Panc1 (cell line): Measurements from ENCODE around the gene HYAL1. TPM values are rescaled to one million over a fixed set of nuclear protein-coding genes. Genes with fewer than 3 reads are reported as not detected.

Source experiments
- ATAC-seq: fragments of 200-7000 bp; cut with Tn5 transposase; 2 replicates; pipeline ENCODE4 v1.9.1; 2020; ENCODE audit warnings: mild to moderate bottlenecking, moderate library complexity
- BruUV-seq: library from RNA; stranded (reverse); fragments of 400-500 nt; replicated peaks from 2 replicates; lab custom pipeline; 2021; lab: Mats Ljungman, UMichigan
- CTCF ChIA-PET: fragments of 300-600 bp; sonication (Branson Sonifier 250); formaldehyde crosslinking; loops from one replicate; lab custom pipeline; 2022; ENCODE audit warnings: antibody characterized with exemption; lab: Charles Lee
- POLR2A ChIA-PET: fragments of 300-600 bp; sonication (Branson Sonifier 250); formaldehyde crosslinking; loops from one replicate; lab custom pipeline; 2022; ENCODE audit warnings: antibody characterized with exemption; lab: Charles Lee
- DNase-seq: peaks from one replicate; pipeline ENCODE4 v3.0.0-alpha.2; 2010; ENCODE audit warnings: low read depth, low spot score
- H3K27ac ChIP-seq: 2 replicates; pipeline ENCODE4 v1.5.1; 2011; ENCODE audit warnings: mild to moderate bottlenecking, low read length, inconsistent platforms
- H3K27me3 ChIP-seq: fragments of 200-500 bp; sonication (Bioruptor generic); 2 replicates; pipeline ENCODE4 v1.6.0; 2014; ENCODE audit warnings: low read length, inconsistent platforms; ENCODE audit not compliant: control insufficient read depth, insufficient read depth
- H3K36me3 ChIP-seq: fragments of 200-500 bp; sonication (Bioruptor generic); 2 replicates; pipeline ENCODE4 v1.5.1; 2014; ENCODE audit warnings: inconsistent platforms, mild to moderate bottlenecking, low read length, moderate library complexity; ENCODE audit not compliant: control insufficient read depth, insufficient read depth
- H3K4me1 ChIP-seq: 2 replicates; pipeline ENCODE4 v1.5.1; 2011; ENCODE audit warnings: inconsistent platforms, mild to moderate bottlenecking, low read length, moderate library complexity; ENCODE audit not compliant: control insufficient read depth, insufficient read depth
- H3K4me3 ChIP-seq, 2 experiments: 2 replicates each; pipeline ENCODE4 v1.5.1; 2011 to 2012; ENCODE audit warnings: low read depth in 2 of 2, low read length in 2 of 2, mild to moderate bottlenecking in 2 of 2, inconsistent platforms in 1 of 2, moderate library complexity in 1 of 2
- H3K9me3 ChIP-seq: fragments of 200-500 bp; sonication (Bioruptor generic); 2 replicates; pipeline ENCODE4 v1.5.1; 2014; ENCODE audit warnings: low read depth, mild to moderate bottlenecking, inconsistent platforms, low read length, moderate library complexity; ENCODE audit not compliant: control insufficient read depth, insufficient read depth
- CTCF ChIP-seq: fragments of 450-650 bp; IDR thresholded peaks from 2 replicates; pipeline ENCODE4 v1.5.1; 2017; ENCODE audit warnings: mild to moderate bottlenecking
- POLR2AphosphoS5 ChIP-seq: IDR thresholded peaks from 2 replicates; pipeline ENCODE4 v1.6.1; 2012; ENCODE audit warnings: mild to moderate bottlenecking, low read depth, low read length, moderate library complexity
- REST ChIP-seq, 2 experiments: IDR thresholded peaks; 2 replicates each; pipeline ENCODE4 v1.6.1; 2011 to 2012; ENCODE audit warnings: low read depth in 2 of 2, control low read depth in 1 of 2, low read length in 1 of 2, mild to moderate bottlenecking in 1 of 2, moderate library complexity in 1 of 2; ENCODE audit not compliant: insufficient read depth in 1 of 2
- SIN3A ChIP-seq: IDR thresholded peaks from 2 replicates; pipeline ENCODE4 v1.6.1; 2012; ENCODE audit warnings: low read depth, mild to moderate bottlenecking, low read length, moderate library complexity, borderline replicate concordance; ENCODE audit not compliant: insufficient read depth
- TCF7L2 ChIP-seq: IDR thresholded peaks from 2 replicates; pipeline ENCODE4 v1.6.1; 2011; ENCODE audit warnings: mild to moderate bottlenecking, low read depth, low read length, inconsistent platforms
- in situ Hi-C: cut with HindIII; loops from 2 replicates; pipeline ENCODE4 v1.10.0; 2016; ENCODE audit warnings: low sequenced_read_pairs, low pct_unique_long_range_greater_than_20kb
- intact Hi-C: fragments of 100-400 bp; cut with micrococcal nuclease; formaldehyde crosslinking; loops from one replicate; pipeline ENCODE4 v1.10.0; 2022; ENCODE audit not compliant: unreplicated experiment
- total RNA-seq: library from RNA; stranded (reverse); gene quantifications from one replicate; pipeline ENCODE4 v1.2.1, GENCODE V29; 2021; ENCODE audit not compliant: unreplicated experiment

The HYAL1 gene
- total RNA-seq, 1 experiment from 2014 or later, result 0.18 TPM

- in situ Hi-C loops, result no loop called here
- Histone ChIP-seq H3K9me3 (no peaks in the 10 kb centered on the region), H3K27ac (no peak overlapping the region), H3K4me3 (no peak overlapping the region), H3K27me3 (no peaks in the 10 kb centered on the region), H3K36me3 (no peaks in the 10 kb centered on the region), H3K4me1 (peaks cover 13% of the 10 kb centered on the region)
- ChIA-PET CTCF (interaction anchor here (0.6 kb wide), 1 partner anchor 27 kb away, joined by 3 read pairs; no protein-coding TSS in a partner anchor), POLR2A (no interaction called here)
- DNase-seq, result no peak
- no TSS peak for BruUV-seq
- intact Hi-C loops, result no loop called here
- TF ChIP-seq POLR2AphosphoS5, result no peak
- TF ChIP-seq REST (IDR thresholded peaks at IDR 0.05; ENCODE audit: insufficient read depth in 1 of 2, low read depth in 2 of 2, low read length in 1 of 2), result no peak
- no peak for TF ChIP-seq CTCF
- no peak for TF ChIP-seq SIN3A
- TF ChIP-seq TCF7L2, result no peak
- ATAC-seq, result no peak
Observed at GRCh38 chr3:50294089-50294488, 9.3 kb downstream of the HYAL1 start.

- ATAC-seq, result no peak
- intact Hi-C loops (no loop called here), in situ Hi-C loops (no loop called here)
- no TSS peak for BruUV-seq
- TF ChIP-seq TCF7L2 (no peak), SIN3A (no peak), POLR2AphosphoS5 (no peak)
- Histone ChIP-seq H3K9me3 (no peaks in the 10 kb centered on the region), H3K4me1 (peaks cover 10% of the 10 kb centered on the region), H3K27ac (peak overlapping the region; percentile 89), H3K27me3 (no peaks in the 10 kb centered on the region), H3K4me3 (peak overlapping the region; percentile 57 to 89), H3K36me3 (no peaks in the 10 kb centered on the region)
- no peak for DNase-seq
- ChIA-PET CTCF (interaction anchor here (0.6 to 0.7 kb wide), 2 partner anchors 28 to 67 kb away, joined by 3 read pairs; no protein-coding TSS in a partner anchor), POLR2A (no interaction called here)
Observed at GRCh38 chr3:50293079-50293801, 10.1 kb downstream of the HYAL1 start.
